Nephron (organoid): ENCODE results near the gene RPUSD2.

Experiments used
- H3K27ac Mint-ChIP-seq, 3 experiments: 2 replicates each; pipeline ENCODE4 v1.8.0; 2020; ENCODE audit warnings: mixed read lengths in 3 of 3, mild to moderate bottlenecking in 2 of 3, moderate library complexity in 1 of 3
- H3K27me3 Mint-ChIP-seq: 2 replicates; pipeline ENCODE4 v1.8.0; 2021; ENCODE audit warnings: low read depth, mild to moderate bottlenecking, moderate library complexity, mixed read lengths
- H3K36me3 Mint-ChIP-seq: 2 replicates; pipeline ENCODE4 v1.8.0; 2020; ENCODE audit warnings: low read depth, mixed read lengths
- H3K4me1 Mint-ChIP-seq: 2 replicates; pipeline ENCODE4 v1.8.0; 2020; ENCODE audit warnings: mixed read lengths
- H3K4me3 Mint-ChIP-seq, 3 experiments: 2 replicates each; pipeline ENCODE4 v1.8.0; 2020; ENCODE audit warnings: mild to moderate bottlenecking in 3 of 3, mixed read lengths in 3 of 3, moderate library complexity in 2 of 3
- H3K9me3 Mint-ChIP-seq: 2 replicates; pipeline ENCODE4 v1.8.0; 2020; ENCODE audit warnings: mixed read lengths
- CTCF ChIP-seq, 3 experiments: fragments of 200-600 bp; sonication (generic); IDR thresholded peaks; one replicate each; pipeline ENCODE4 v1.5.0; 2021; ENCODE audit warnings: antibody characterized with exemption in 3 of 3; ENCODE audit not compliant: unreplicated experiment in 3 of 3

Gene RPUSD2

GRCh38 chr15:40548610-40549009 lies 20.5 kb upstream of the RPUSD2 start:
- Mint-ChIP-seq H3K9me3 (no peaks in the 10 kb centered on the region), H3K27me3 (peaks cover 2% of the 10 kb centered on the region), H3K4me1 (peaks cover 23% of the 10 kb centered on the region), H3K27ac (no peak overlapping the region), H3K36me3 (peaks cover 30% of the 10 kb centered on the region), H3K4me3 (no peak overlapping the region)
- no peak for TF ChIP-seq CTCF (IDR thresholded peaks at IDR 0.05; ENCODE audit: unreplicated experiment in 3 of 3)

- Mint-ChIP-seq H3K36me3 (peaks cover 39% of the 10 kb centered on the region), H3K27ac (no peak overlapping the region), H3K4me3 (no peak overlapping the region), H3K27me3 (peaks cover 5% of the 10 kb centered on the region), H3K9me3 (no peaks in the 10 kb centered on the region), H3K4me1 (peaks cover 35% of the 10 kb centered on the region)
- TF ChIP-seq CTCF (IDR thresholded peaks at IDR 0.05; ENCODE audit: unreplicated experiment in 3 of 3): no peak
These were observed 19.2 kb upstream of the RPUSD2 start for GRCh38 chr15:40549894-40550293.

- Mint-ChIP-seq H3K4me1 (peaks cover 35% of the 10 kb centered on the region), H3K9me3 (no peaks in the 10 kb centered on the region), H3K27ac (no peak overlapping the region), H3K36me3 (peaks cover 45% of the 10 kb centered on the region), H3K4me3 (no peak overlapping the region), H3K27me3 (peaks cover 5% of the 10 kb centered on the region)
- no peak for TF ChIP-seq CTCF (IDR thresholded peaks at IDR 0.05; ENCODE audit: unreplicated experiment in 3 of 3)
These were observed 18.6 kb upstream of the RPUSD2 start for GRCh38 chr15:40550341-40551037.

GRCh38 chr15:40554161-40554525 lies 15.0 kb upstream of the RPUSD2 start:
- peaks cover 67% of the 10 kb centered on the region for H3K36me3 Mint-ChIP-seq
- TF ChIP-seq CTCF (IDR thresholded peaks at IDR 0.05; ENCODE audit: unreplicated experiment in 3 of 3): no peak
- H3K4me3 Mint-ChIP-seq: no peak overlapping the region
- H3K9me3 Mint-ChIP-seq: no peaks in the 10 kb centered on the region
- H3K27me3 Mint-ChIP-seq: peaks cover 5% of the 10 kb centered on the region
- peak overlapping the region; percentile 40 to 73 (median 58) for H3K27ac Mint-ChIP-seq
- H3K4me1 Mint-ChIP-seq: peaks cover 28% of the 10 kb centered on the region

- peaks cover 59% of the 10 kb centered on the region for H3K36me3 Mint-ChIP-seq
- peaks cover 5% of the 10 kb centered on the region for H3K27me3 Mint-ChIP-seq
- no peak for TF ChIP-seq CTCF (IDR thresholded peaks at IDR 0.05; ENCODE audit: unreplicated experiment in 3 of 3)
- peaks cover 25% of the 10 kb centered on the region for H3K4me1 Mint-ChIP-seq
- no peak overlapping the region for H3K4me3 Mint-ChIP-seq
- H3K9me3 Mint-ChIP-seq: no peaks in the 10 kb centered on the region
- no peak overlapping the region for H3K27ac Mint-ChIP-seq
These were observed 13.2 kb upstream of the RPUSD2 start for GRCh38 chr15:40555876-40556275.
